Endothelial cell of umbilical vein (primary cell): ENCODE results near the gene PRUNE2.

ENCODE experiments used
- CTCF ChIP-seq, 2 donors: IDR thresholded peaks; 1 replicate in 1 of 2; 2 replicates in 1 of 2; pipeline ENCODE4 v1.5.1; 2011; ENCODE audit warnings: low read length in 2 of 2, mild to moderate bottlenecking in 2 of 2, moderate library complexity in 2 of 2, control low read depth in 1 of 2, inconsistent platforms in 1 of 2, low read depth in 1 of 2; ENCODE audit not compliant: insufficient read depth in 1 of 2; ENCODE audit errors: extremely low read depth in 1 of 2
- EZH2 ChIP-seq: IDR thresholded peaks from 2 replicates; pipeline ENCODE4 v1.6.1; 2012; ENCODE audit warnings: borderline replicate concordance, low read depth, mild to moderate bottlenecking, moderate library complexity, low read length, inconsistent platforms; ENCODE audit not compliant: severe bottlenecking
- FOS ChIP-seq: IDR thresholded peaks from 2 replicates; pipeline ENCODE4 v1.6.1; 2011; ENCODE audit warnings: mild to moderate bottlenecking, low read length, moderate library complexity, borderline replicate concordance; ENCODE audit not compliant: insufficient read depth
- MYC ChIP-seq: IDR thresholded peaks from one replicate; pipeline ENCODE4 v1.6.1; 2011; ENCODE audit warnings: mild to moderate bottlenecking, low read depth, low read length
- POLR2A ChIP-seq: IDR thresholded peaks from 2 replicates; pipeline ENCODE4 v1.6.1; 2012; ENCODE audit warnings: low read depth, mild to moderate bottlenecking, control low read depth, low read length
- POLR2AphosphoS5 ChIP-seq: IDR thresholded peaks from 2 replicates; pipeline ENCODE4 v1.6.1; 2012; ENCODE audit warnings: low read depth, mild to moderate bottlenecking, control low read depth, low read length, moderate library complexity; ENCODE audit not compliant: insufficient read depth

GRCh38 chr9:76766126-76766525 lies 139.8 kb downstream of the PRUNE2 start:
- TF ChIP-seq CTCF (IDR thresholded peaks at IDR 0.05; ENCODE audit: extremely low read depth in 1 of 2, insufficient read depth in 1 of 2, low read depth in 1 of 2, low read length in 2 of 2) = no peak
- no peak for TF ChIP-seq MYC
- TF ChIP-seq POLR2AphosphoS5 = no peak
- no peak for TF ChIP-seq POLR2A
- no peak for TF ChIP-seq EZH2
- no peak for TF ChIP-seq FOS
